ENCODE measurements around the gene TMEM171.

Gene TMEM171

GRCh38 chr5:73122875-73123810, 2.8 kb downstream of the TMEM171 start:
- no peak for DNase-seq

GRCh38 chr5:73125289-73125688, 4.9 kb downstream of the TMEM171 start:
- no peak for DNase-seq

GRCh38 chr5:73126381-73126780, 6.0 kb downstream of the TMEM171 start:
- DNase-seq, result no peak

- DNase-seq, result no peak
Observed at GRCh38 chr5:73126957-73127356, 6.6 kb downstream of the TMEM171 start.

- DNase-seq, result no peak
Observed at GRCh38 chr5:73129143-73129542, 8.8 kb downstream of the TMEM171 start.

GRCh38 chr5:73130811-73131210, 10.4 kb downstream of the TMEM171 start:
- DNase-seq, result no peak

GRCh38 chr5:73131711-73132425, 11.5 kb downstream of the TMEM171 start:
- DNase-seq, result no peak

GRCh38 chr5:73132759-73133158, 12.4 kb downstream of the TMEM171 start:
- DNase-seq, result no peak

GRCh38 chr5:73135021-73135420, 14.6 kb downstream of the TMEM171 start:
- DNase-seq, result no peak

GRCh38 chr5:73135429-73136054, 15.2 kb downstream of the TMEM171 start:
- no peak for DNase-seq

GRCh38 chr5:73136055-73136562, 15.7 kb downstream of the TMEM171 start:
- no peak for DNase-seq

- no peak for DNase-seq
Observed at GRCh38 chr5:73137563-73138530, 17.5 kb downstream of the TMEM171 start.

GRCh38 chr5:73139485-73139884, 19.1 kb downstream of the TMEM171 start:
- no peak for DNase-seq

- no peak for DNase-seq
Observed at GRCh38 chr5:73140801-73141200, 20.4 kb downstream of the TMEM171 start.

- no peak for DNase-seq
Observed at GRCh38 chr5:73142035-73142434, 21.7 kb downstream of the TMEM171 start.

GRCh38 chr5:73143716-73144115, 23.3 kb downstream of the TMEM171 start:
- DNase-seq, result no peak

- no peak for DNase-seq
Observed at GRCh38 chr5:73149540-73149939, 29.2 kb downstream of the TMEM171 start.

GRCh38 chr5:73150876-73151275, 30.5 kb downstream of the TMEM171 start:
- DNase-seq, result no peak

GRCh38 chr5:73151766-73152410, 31.5 kb downstream of the TMEM171 start:
- no peak for DNase-seq

GRCh38 chr5:73152411-73153388, 32.3 kb downstream of the TMEM171 start:
- no peak for DNase-seq
